GM19395 (cell line): Measurements from ENCODE around the gene KDM4B.
"Not testable (repeated sequence)": the region's sequence is repeated elsewhere in the genome, so short reads cannot be mapped to it uniquely, and the experiment has no call there.

Experiments used
- ATAC-seq: cut with Tn5 transposase; IDR thresholded peaks from one replicate; pipeline ENCODE4 v1.9.1; 2021; ENCODE audit warnings: mild to moderate bottlenecking, moderate library complexity; ENCODE audit not compliant: unreplicated experiment

KDM4B gene

GRCh38 chr19:5011476-5012238, 42.7 kb downstream of the KDM4B start:
- no peak for ATAC-seq

DNA sequence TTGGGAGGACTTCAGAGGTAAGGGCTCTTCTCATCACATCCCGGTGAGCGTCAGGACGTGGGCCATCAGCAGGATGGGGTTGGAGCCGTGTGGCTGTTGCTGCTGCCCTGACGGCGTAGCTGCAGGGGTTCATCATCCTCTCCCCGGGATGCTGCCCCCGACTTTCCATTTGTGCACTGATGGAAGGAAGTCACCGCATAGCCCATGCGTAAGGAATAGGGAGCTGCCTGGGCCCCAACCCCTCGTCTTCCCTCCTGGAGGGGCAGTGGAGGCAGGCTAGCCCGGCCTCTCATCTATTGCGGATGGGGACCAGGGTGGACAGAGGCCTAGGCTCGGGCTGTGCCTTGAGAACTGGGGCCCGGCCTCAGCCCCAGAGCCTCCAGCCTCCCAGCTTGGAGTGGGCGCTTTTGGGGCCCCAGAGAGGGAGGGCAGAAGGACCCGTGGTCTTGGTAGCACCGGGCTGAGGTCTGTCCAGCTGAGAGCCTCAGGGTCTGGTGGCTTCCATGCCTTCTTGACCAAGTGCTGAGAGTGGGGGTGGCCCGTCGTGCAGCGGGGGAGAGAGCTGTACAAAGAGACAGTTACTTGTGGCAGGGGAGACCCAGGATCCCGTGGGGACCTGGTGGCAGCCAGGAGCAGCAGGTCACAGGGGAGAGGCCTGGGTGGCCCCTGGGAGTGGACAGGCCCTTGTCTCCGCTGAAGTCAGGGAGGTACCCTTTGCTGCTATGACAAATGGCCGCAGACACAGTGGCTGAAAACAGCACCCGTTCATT, 44.0 kb downstream of the KDM4B start:
- no peak for ATAC-seq

- ATAC-seq: no peak
Measured at GRCh38 chr19:5013761-5014160, 44.8 kb downstream of the KDM4B start.

- no peak for ATAC-seq
Measured at GRCh38 chr19:5014941-5015340, 46.0 kb downstream of the KDM4B start.

- no peak for ATAC-seq
Measured at GRCh38 chr19:5016268-5016667, 47.4 kb downstream of the KDM4B start.

- no peak for ATAC-seq
Measured at GRCh38 chr19:5016781-5017180, 47.9 kb downstream of the KDM4B start.

- ATAC-seq: no peak
Measured at GRCh38 chr19:5017235-5017634, 48.3 kb downstream of the KDM4B start.

DNA sequence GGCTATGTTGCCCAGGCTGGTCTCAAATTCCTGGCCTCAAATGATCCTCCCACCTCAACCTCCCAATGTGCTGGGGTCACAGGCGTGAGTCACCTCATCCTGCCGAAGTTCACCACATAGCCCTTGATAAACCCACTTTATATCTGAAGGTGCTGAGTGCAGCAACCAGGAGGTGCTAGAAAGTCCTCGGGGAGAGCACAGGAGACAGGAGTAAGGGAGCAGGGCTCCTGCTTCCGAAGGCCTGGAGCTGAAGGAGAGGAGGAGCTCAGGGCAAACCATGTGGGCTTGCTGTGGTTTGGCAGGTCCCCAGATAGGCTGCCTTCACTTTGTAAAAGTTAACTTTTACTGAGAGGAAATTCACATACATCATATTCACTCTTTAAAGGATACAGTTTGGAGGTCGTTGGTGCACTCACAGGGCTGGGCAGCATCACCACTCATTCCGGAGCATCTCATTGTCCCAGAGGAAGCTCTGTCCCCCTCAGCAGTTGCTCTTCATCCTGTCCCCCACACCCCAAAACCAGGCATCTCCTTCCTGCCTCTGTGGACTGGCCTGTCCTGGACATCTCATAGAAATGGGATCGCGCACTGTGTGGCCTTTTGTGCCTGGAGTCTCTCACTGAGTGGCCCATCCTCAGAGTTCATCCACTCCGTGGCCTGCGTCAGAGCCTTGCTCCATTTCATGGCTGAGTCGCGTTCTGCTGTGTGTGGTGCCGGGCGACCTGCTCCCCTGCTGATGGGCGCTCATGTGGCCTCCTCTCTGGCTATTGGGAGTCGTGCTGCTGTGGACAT, 49.5 kb downstream of the KDM4B start:
- no peak for ATAC-seq

DNA sequence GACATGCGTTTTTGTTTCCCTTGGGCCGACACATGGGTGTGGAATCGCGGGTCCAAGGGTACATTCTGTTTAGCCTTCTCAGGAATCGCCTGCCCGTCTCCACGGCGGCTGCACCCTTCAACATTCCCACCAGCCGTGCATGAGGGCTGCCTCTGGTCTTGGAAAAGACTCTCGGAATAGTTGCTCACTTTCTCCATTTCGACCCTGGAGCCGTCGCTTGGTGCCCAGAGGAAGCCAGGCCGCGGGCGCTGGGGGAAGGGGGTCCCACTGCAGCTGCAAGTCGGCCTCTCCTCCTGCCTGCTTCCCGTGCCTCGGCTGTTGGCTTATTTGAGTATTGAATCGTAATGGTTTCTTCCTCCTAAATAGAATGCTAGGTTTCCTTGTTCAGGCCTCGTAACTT, 51.5 kb downstream of the KDM4B start:
- ATAC-seq: no peak

- no peak for ATAC-seq
Measured at GRCh38 chr19:5021046-5021445, 52.1 kb downstream of the KDM4B start.

GRCh38 chr19:5022066-5022860, 53.4 kb downstream of the KDM4B start:
- ATAC-seq: no peak

DNA sequence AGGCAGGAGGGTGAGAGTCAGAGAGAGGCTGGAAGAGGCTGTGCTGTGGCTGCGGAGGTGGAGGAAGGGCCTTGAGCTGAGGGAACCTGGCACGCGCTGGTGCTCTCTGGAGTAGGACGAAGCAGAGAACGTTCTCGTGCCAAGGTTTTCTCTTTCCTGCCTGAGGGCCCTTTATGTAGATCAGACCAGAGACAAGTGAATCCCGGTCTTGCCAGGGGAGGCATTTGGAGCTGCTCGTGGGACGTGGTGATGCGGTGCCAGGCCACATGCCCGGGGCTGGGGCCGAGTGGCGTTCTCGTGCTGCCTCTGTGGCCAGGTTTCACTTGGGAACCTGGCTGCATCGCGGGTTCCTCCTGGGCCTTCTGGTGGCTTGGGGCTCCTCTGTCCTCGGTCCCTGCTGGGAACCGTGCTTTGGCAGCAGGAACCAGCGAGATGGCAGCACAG, 54.2 kb downstream of the KDM4B start:
- ATAC-seq: no peak

- ATAC-seq: no peak
Measured at GRCh38 chr19:5024282-5024681, 55.4 kb downstream of the KDM4B start.

DNA sequence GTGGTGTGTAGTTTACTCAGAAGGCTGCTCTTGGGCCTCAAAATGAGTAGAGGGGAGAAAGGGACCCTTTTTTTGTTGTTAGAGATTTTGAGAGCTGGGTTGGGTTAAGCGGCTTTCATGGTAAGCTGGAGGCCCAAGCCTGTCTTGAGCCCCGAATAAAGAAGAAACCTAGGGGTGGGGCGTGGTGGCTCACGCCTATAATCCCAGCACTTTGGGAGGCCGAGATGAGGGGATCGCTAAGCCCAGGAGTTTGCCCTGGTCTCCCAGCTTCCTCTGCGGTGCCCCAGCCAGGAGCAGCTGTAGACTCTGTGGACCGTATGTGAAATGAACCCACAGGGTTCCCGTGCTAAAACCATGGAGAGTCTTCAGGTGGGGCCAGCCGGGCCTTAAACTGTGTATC, 56.1 kb downstream of the KDM4B start:
- no peak for ATAC-seq

GRCh38 chr19:5026706-5027273, 57.9 kb downstream of the KDM4B start:
- ATAC-seq: no peak

DNA sequence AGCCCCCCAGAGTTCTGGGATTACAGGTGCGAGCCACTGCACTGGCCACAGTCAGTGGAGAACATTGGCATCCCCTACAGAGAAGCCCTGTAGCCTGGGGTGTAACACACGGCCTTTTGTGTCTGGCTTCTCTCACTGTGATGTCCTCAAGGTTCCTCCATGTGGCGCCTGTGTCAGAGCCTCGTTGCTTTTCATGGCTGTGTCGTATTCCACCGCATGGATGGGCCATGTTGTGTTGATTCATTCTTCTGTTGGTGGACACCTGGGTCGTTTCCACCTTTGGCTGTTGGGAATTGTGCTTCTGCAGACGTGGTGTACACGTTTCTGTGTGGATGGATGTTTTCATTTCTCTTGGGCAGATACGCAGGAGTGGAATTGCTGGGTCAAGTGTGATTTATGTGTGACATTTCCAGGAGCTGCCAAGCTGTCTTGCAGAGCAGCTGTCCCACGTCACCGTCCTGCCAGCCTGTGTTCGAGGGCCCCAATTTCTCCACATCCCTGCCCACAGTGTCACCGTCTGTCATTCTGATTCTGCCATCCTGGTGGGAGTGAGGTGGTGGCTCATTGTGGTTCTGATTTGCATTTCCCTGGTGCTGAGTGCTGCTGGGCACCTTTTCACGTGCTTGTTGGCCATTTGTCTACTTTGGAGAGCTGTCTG, 59.4 kb downstream of the KDM4B start:
- no peak for ATAC-seq

GRCh38 chr19:5029596-5029995, 60.7 kb downstream of the KDM4B start:
- ATAC-seq: not testable (repeated sequence)

DNA sequence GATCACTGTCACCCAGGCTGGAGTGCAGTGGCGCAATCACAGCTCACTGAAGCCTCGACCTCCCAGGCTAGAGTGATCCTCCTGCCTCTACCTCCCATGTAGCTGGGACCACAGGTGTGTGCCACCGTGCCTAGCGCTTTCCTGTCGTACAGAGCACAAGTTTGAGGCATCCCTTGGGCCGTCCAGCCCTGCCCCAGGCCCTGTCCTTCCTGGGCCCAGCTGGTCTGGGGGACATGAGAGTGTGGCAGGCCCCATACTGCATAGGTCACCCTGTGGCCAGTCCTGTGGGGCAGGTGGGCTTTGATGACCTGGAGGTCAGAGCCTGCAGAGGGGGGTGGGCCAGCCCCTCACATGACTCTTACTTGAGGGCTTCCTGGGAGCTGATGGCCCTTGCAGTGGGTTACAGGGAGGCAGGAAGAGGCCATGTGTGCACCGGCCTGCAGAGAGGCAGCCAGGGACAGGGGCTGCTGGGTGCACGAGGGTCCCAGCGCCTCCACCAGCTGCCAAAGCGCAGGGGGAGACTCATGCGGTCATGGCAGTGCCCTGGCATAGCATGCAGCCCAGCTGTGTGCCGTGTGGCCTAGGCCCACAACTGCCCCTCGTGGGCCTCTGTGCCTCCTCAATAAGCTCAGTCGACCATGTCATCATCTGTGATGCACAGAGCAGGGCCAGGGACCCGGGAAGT, 61.4 kb downstream of the KDM4B start:
- ATAC-seq: no peak

GRCh38 chr19:5030822-5031221, 61.9 kb downstream of the KDM4B start:
- ATAC-seq: no peak
